HG03442 (cell line): Measurements from ENCODE around the gene EID2.
A peak's percentile ranks its signal among the peaks of the same experiment; 100 is the strongest.

Source experiments
- ATAC-seq: cut with Tn5 transposase; IDR thresholded peaks from one replicate; pipeline ENCODE4 v1.9.1; 2021; ENCODE audit warnings: mild to moderate bottlenecking, moderate library complexity; ENCODE audit not compliant: unreplicated experiment

Gene EID2

GRCh38 chr19:39539518-39540332, at the start of gene EID2:
Gene EID2 (minus strand): TSS chr19:39540161. CDS start chr19:39540079, 82 bp downstream.
- peak; percentile 82 for ATAC-seq

- no peak for ATAC-seq
These were observed 48.1 kb upstream of the EID2 start for GRCh38 chr19:39588066-39588465.

DNA sequence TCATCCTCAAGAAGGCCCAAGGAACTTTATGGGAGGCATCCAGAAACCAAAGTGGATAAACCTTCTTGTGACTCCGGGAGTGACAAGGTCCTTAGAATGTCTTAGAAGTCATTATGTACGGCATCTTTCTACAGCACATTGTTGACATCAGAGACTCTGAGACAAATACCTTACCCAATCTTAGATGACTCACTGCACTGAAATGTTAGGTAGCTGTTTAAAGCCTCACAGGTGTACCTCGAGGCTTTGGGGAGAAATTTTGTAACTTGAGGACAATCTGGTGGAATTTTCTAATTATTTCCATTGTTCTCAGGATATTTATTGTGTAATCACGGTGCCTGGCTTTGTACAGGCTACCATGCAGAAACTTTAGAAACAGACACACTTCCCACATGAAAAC, 47.5 kb upstream of the EID2 start:
- no peak for ATAC-seq

DNA sequence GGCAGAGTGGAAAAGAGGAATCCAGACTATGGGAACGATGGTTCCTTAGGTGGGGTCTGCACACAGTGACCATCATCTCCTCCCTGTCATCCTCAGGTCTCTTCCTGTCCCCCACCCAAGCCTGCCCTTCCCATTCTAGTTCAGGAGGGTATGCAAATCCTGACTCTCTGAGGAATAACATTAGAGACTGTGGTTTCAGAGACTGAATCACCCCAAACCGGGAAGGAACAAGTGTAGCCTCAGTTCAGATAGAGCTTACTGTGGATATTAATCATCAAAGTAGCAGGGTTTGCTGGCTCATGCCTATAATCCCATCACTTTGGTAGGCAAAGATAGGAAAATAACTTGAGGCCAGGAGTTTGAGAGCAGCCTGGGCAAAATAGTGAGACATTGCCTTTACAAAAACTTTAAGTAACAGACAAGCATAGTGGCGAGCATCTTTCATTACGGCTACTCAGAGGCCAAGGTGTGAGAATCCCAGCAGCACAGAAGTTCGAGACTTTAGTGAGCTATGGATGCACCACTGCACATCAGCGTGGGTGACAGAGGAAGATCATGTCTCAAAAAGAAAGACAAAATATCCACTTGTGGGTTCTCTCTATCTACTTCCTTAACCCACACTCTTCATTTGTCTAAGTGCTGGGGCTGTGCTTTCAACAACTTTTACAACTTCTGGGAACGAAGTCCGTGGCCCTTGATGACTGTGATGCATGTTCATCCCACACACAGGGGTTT, 43.1 kb upstream of the EID2 start:
- no peak for ATAC-seq

- ATAC-seq: no peak
These were observed 42.5 kb upstream of the EID2 start for GRCh38 chr19:39582442-39582841.

DNA sequence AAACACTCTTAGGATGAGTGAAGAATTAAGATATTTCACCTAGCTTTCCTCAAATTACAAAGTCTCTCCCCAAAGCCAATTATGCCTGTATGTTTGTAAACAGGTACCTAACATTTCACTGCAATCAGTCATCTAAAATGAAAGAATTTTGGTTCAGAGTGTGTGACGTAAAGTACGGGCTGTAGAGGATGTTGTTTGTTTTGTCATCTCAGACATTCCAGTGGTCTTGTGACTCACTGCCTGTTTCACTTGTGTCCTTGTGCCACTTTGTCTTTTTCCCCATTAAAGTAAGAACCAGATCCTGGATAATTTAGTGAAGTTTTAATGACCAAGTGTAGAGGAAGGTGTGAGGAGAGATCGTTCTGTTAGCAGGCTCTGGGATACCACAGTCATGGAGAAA, 28.6 kb upstream of the EID2 start:
- ATAC-seq: no peak

DNA sequence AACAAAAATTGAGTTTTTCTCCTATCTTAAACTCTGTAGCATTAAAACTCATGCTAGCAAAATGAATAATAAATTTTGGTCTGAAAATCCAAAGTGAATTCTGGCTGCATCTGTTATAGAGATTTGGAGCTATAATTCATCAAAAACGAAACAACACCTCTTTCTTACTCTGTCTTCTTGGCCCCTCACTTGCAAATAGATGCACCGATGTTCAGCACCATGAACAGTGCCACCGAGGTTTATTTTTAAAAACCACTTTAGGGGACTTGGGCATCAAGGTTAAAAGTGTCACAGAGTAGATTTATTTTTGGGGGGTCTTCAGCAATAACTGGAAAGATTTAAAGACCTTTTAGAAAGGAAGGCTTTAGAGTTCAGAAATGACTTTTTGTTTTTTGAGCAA, 26.1 kb upstream of the EID2 start:
- ATAC-seq: no peak

DNA sequence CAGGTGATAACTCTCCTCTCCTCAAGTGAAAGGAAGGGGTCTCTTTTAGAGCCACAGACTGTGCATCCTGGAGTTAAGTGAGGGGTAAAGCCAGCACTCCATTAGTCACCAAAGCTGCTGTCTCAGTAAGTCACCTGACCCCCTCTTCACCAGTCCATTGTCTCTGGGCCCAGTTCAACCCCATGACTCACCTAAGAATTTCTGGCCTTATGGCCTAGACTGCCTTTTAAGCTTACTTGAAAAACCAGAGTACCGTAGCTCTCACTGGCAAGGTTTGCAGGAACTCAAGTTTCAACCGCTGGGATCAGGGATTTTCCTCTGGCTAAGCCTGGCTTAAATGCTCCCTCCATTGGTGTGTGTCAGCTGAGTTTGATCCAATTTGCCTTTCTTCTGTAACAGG, 23.4 kb upstream of the EID2 start:
- ATAC-seq: no peak

- ATAC-seq: no peak
These were observed 18.7 kb upstream of the EID2 start for GRCh38 chr19:39558624-39559117.

- ATAC-seq: no peak
These were observed 18.1 kb upstream of the EID2 start for GRCh38 chr19:39557811-39558623.

DNA sequence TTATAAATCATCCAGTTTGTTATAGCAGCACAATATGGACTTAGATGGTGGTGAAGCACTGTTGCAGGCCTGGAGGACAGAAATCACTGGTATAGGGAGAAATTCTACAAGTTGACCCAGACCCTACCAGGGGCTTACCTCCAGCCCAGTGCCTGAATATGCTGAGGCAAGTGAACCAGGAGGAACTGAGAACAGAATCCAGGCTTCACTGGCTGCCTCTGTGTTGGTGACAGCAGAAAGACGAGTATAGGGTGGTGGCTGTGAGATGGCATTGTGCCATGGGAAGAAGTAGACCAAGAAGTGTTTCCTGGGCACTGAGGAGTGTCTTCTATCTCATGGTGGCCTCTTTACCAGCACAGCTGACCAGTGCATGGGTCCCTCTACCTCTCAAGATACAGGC, 15.9 kb upstream of the EID2 start:
- no peak for ATAC-seq

GRCh38 chr19:39554701-39555311, 14.8 kb upstream of the EID2 start:
- no peak for ATAC-seq

DNA sequence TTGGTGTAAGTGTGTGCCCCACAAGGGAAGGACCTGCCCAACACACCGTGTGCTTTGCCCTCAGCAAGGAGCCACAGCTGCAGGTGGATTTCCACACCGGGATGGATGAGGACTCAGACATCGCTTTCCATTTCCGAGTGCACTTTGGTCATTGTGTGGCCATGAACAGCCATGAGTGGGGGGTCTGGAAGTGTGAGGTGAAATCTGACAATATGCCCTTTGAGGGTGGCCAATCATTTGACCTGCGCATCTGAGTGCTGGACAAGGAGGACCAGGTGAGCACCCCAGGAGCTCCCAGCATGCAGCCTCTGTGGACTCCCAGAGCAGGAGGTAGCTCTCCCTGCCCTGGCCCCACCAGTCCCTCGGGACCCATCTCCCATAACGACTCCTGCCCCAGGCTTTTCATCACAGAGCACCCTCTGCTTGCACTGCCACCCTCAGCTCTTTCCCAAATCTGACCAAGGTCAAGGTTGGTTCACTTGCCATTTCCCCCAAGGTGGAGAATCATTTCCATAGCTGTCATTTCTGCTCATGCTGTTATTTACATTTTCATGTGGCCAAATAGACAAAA, 13.2 kb upstream of the EID2 start:
- no peak for ATAC-seq

- no peak for ATAC-seq
These were observed 10.2 kb upstream of the EID2 start for GRCh38 chr19:39550197-39550596.

DNA sequence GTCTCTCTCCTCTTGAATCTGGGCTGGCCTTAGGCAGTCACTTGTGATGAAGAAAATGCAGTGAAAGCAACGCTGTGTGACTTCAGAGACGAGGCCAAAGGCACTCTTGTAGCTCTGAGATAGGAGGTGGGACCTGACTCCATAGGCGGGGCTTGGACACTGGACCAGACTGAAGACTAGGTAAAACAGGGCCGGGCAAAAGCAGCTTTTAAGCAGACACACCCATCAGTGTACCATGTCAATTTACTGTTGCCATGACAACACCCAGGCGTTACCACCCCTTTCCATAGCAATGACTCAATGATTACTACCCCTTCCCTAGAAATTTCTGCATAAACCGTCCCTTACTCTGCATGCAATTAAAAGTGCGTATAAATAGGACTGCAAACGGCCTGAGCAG, 6.6 kb upstream of the EID2 start:
- ATAC-seq: no peak

GRCh38 chr19:39544911-39545310, 5.0 kb upstream of the EID2 start:
- no peak for ATAC-seq

DNA sequence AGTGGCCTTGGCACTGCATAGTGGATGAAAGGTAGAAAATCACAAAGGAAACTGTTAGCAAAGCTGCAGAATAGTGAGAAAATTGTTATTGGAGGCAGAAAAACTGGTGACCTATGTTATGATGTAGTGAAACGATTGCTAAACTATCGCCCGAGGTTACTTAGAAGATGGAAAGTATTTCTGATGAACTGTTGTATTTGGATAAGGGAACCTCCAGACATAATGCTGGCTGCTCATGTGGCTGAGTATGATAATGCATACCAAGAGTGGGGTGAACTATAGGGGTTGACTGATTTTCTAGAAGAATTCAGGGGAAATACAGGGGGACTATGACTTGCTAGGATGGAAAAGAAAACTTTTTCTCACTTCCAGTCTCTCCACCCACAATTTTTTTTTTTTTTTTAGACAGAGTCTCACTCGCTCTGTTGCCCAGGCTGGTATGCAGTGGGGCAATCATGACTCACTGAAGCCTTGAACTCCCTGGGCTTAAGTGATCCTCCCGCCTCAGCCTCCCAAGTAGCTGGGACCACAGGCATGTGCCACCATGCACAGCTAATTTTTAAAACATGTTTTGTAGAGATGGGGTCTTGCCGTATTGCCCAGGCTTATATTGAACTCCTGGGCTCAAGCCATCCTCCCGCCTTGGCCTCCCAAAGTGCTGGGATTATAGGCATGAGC, 4.4 kb upstream of the EID2 start:
- ATAC-seq: no peak

- no peak for ATAC-seq
These were observed 3.5 kb upstream of the EID2 start for GRCh38 chr19:39543477-39543857.

- no peak for ATAC-seq
These were observed 2.2 kb upstream of the EID2 start for GRCh38 chr19:39542206-39542605.

- no peak for ATAC-seq
These were observed 342 bp upstream of the EID2 start for GRCh38 chr19:39540333-39540673.
